ENCODE measurements around the gene MAN2B1. TPM values are rescaled to one million over a fixed set of nuclear protein-coding genes. Genes with fewer than 3 reads are reported as not detected.

MAN2B1 gene
- total RNA-seq, 1 experiment from 2014 or later = 93.5 TPM

GRCh38 chr19:12610540-12611360, 55.8 kb downstream of the MAN2B1 start, which contains the start of the genes ZNF490 and ZNF791:
TSS of gene ZNF490 (minus strand) at chr19:12610813. CDS start at chr19:12610680, 133 bp downstream.
TSS of gene ZNF791 (plus strand) at chr19:12610920. CDS start at chr19:12611080, 160 bp downstream.
- peak; percentile 34; the same call in 2 of the 3 replicates for TF ChIP-seq CTCF (conservative IDR thresholded peaks at IDR 0.05)

More at GRCh38 chr19:12610540-12611360, 55.8 kb downstream of the MAN2B1 start, which contains the start of the genes ZNF490 and ZNF791:
- Histone ChIP-seq H3K9ac (ENCODE audit: extremely low read depth, insufficient read length, low read length) (peak within 1 kb of the TSS; percentile 94), H3K18ac (ENCODE audit: insufficient read length, low read depth, low read length) (peak within 1 kb of the TSS; percentile 94), H3K9me3 (ENCODE audit: control insufficient read depth, low read depth, low read length) (no peaks in the 10 kb centered on the region), H3K23me2 (ENCODE audit: insufficient read length, low read depth, low read length, poor library complexity, severe bottlenecking) (peaks cover 9% of the 10 kb centered on the region), H2AFZ (ENCODE audit: low read length) (peak within 1 kb of the TSS; percentile 9), H3K79me1 (ENCODE audit: insufficient read depth, low read depth, low read length, poor library complexity, severe bottlenecking) (peaks cover 3% of the 10 kb centered on the region), H4K5ac (ENCODE audit: insufficient read length, low read depth, low read length) (no peak within 1 kb of the TSS), H3K14ac (ENCODE audit: insufficient read depth, low read length) (peak within 1 kb of the TSS; percentile 87), H3K56ac (ENCODE audit: insufficient read length, low read depth, low read length) (no peak within 1 kb of the TSS), H3K4me1 (ENCODE audit: insufficient read depth, low read length) (no peaks in the 10 kb centered on the region), H2BK12ac (ENCODE audit: insufficient read length, low read depth, low read length) (no peak within 1 kb of the TSS), H3T11ph (ENCODE audit: low read length) (peak within 1 kb of the TSS; percentile 29), H4K8ac (replicated peaks; ENCODE audit: insufficient read length, low read depth, low read length) (no peak within 1 kb of the TSS), H3K4me2 (ENCODE audit: insufficient read depth, insufficient read length, low read length) (peak within 1 kb of the TSS; percentile 93), H3K4ac (ENCODE audit: low read depth, low read length) (no peak within 1 kb of the TSS; the same call in 1 of the 2 replicates), H2BK5ac (ENCODE audit: insufficient read length, low read length) (peak within 1 kb of the TSS; percentile 54), H3K79me2 (ENCODE audit: insufficient read depth, low read length) (peaks cover 7% of the 10 kb centered on the region; the same call in 1 of the 2 replicates), H2BK15ac (ENCODE audit: low read depth, low read length) (no peak within 1 kb of the TSS), H2BK120ac (ENCODE audit: low read depth, low read length, poor library complexity, severe bottlenecking) (peak within 1 kb of the TSS; percentile 73), H3K23ac (ENCODE audit: insufficient read length, low read depth, low read length) (no peak within 1 kb of the TSS), H2AK5ac (ENCODE audit: insufficient read length, low read length) (no peak within 1 kb of the TSS), H4K20me1 (ENCODE audit: control insufficient read depth, insufficient read depth, insufficient read length) (no peaks in the 10 kb centered on the region), H2BK20ac (ENCODE audit: low read depth, low read length, poor library complexity, severe bottlenecking) (no peak within 1 kb of the TSS), H3K27ac (ENCODE audit: insufficient read length, low read depth, low read length) (peak within 1 kb of the TSS; percentile 59), H4K91ac (ENCODE audit: insufficient read length, low read depth, low read length) (peak within 1 kb of the TSS; percentile 60), H3K27me3 (ENCODE audit: insufficient read depth, low read length) (no peaks in the 10 kb centered on the region)
- Mint-ChIP-seq H3K36me3 (ENCODE audit: insufficient read depth in 1 of 3, low read depth in 3 of 3) (peaks cover 17 to 26% (median 24%) of the 10 kb centered on the region in 3 experiments; a peak in 6 of 7 replicates), H3K27ac (peak within 1 kb of the TSS; percentile 100), H3K9me3 (no peaks in the 10 kb centered on the region; a peak in 1 of 5 replicates), H3K4me1 (peaks cover 3% of the 10 kb centered on the region in 2 experiments; a peak in 2 of 4 replicates), H3K4me3 (peak within 1 kb of the TSS; percentile 99 to 100), H3K27me3 (ENCODE audit: low read depth) (no peaks in the 10 kb centered on the region)
- DNase-seq = peak; percentile 97
- WGBS (ENCODE audit: extremely low coverage, insufficient read length, low lambda C conversion rate) = no CpG with 5 or more reads among the region's 61 CpGs

Data from H9 (cell line).